HepG2 (cell line): ENCODE measurements around the gene INPP4B. TPM values are rescaled to one million over a fixed set of nuclear protein-coding genes. Genes with fewer than 3 reads are reported as not detected.

ENCODE experiments used
- ATAC-seq: fragments of 200-7000 bp; cut with Tn5 transposase; 3 replicates; pipeline ENCODE4 v1.9.1; 2020; ENCODE audit warnings: mild to moderate bottlenecking, moderate library complexity
- BruUV-seq: library from RNA; stranded (reverse); fragments of 400-500 nt; replicated peaks from 2 replicates; lab custom pipeline; 2021; lab: Mats Ljungman, UMichigan
- CTCF ChIA-PET: fragments of 300-600 bp; formaldehyde crosslinking; extraction: SDS; loops from one replicate; lab custom pipeline; 2021; ENCODE audit warnings: low total read pairs, inconsistent platforms, low intra/inter-chr PET ratio; lab: Yijun Ruan, JAX
- POLR2A ChIA-PET: fragments of 350-600 bp; sonication (Branson Sonifier 250); formaldehyde crosslinking; loops from one replicate; lab custom pipeline; 2020; ENCODE audit warnings: antibody characterized with exemption, inconsistent platforms; lab: Yijun Ruan, JAX
- DNase-seq: peaks from one replicate; pipeline ENCODE4 v3.0.0-alpha.2; 2015; ENCODE audit warnings: low spot score
- FAIRE-seq: peaks from 3 replicates; lab custom pipeline; 2011; peaks lifted over from hg19 to GRCh38; lab: Jason Lieb, UNC
- H2AFZ ChIP-seq: one replicate; pipeline ENCODE4 v1.6.1; 2011; ENCODE audit warnings: low read length, inconsistent platforms
- H3K27ac ChIP-seq: fragments of 300-600 bp; 3 replicates; pipeline ENCODE4 v1.8.0; 2011; ENCODE audit warnings: mixed run types, mild to moderate bottlenecking, mixed read lengths, low read length, inconsistent platforms; ENCODE audit not compliant: insufficient read depth; ENCODE audit errors: extremely low read length
- H3K27me3 ChIP-seq, 2 experiments: fragments of 200-600 bp in 1 of 2; 2 replicates in 1 of 2; 3 replicates in 1 of 2; pipeline versions ENCODE4 v1.6.0 to v1.8.0; 2011; ENCODE audit warnings: low read length in 2 of 2, mild to moderate bottlenecking in 2 of 2, moderate library complexity in 2 of 2, inconsistent platforms in 1 of 2; ENCODE audit not compliant: insufficient read depth in 2 of 2, control insufficient read depth in 1 of 2
- H3K36me3 ChIP-seq, 2 experiments: fragments of 200-600 bp in 1 of 2; replicated peaks in 1 of 2; 2 replicates in 1 of 2; 3 replicates in 1 of 2; pipeline versions ENCODE4 v1.5.1 to v1.8.0; 2011; ENCODE audit warnings: low read length in 2 of 2, inconsistent platforms in 1 of 2; ENCODE audit not compliant: insufficient read depth in 2 of 2, control insufficient read depth in 1 of 2
- H3K4me1 ChIP-seq: 2 replicates; pipeline ENCODE4 v1.5.1; 2012; ENCODE audit warnings: low read length, inconsistent platforms; ENCODE audit not compliant: insufficient read depth
- H3K4me2 ChIP-seq: 2 replicates; pipeline ENCODE4 v1.6.0; 2011; ENCODE audit warnings: low read depth, low read length, inconsistent platforms
- H3K4me3 ChIP-seq, 3 experiments: fragments of 200-600 bp in 1 of 3; sonication (generic), shearing (Covaris generic) in 1 of 3; replicated peaks in 1 of 3; 2 replicates each; pipeline ENCODE4 v1.5.1; 2011 to 2016; ENCODE audit warnings: low read length in 3 of 3, inconsistent platforms in 2 of 3, low read depth in 2 of 3, mild to moderate bottlenecking in 2 of 3, control low read depth in 1 of 3, mixed read lengths in 1 of 3; ENCODE audit not compliant: insufficient read depth in 1 of 3
- H3K79me2 ChIP-seq: one replicate; pipeline ENCODE4 v1.6.1; 2011; ENCODE audit warnings: low read length, inconsistent platforms; ENCODE audit not compliant: insufficient read depth
- H3K9ac ChIP-seq: 2 replicates; pipeline ENCODE4 v1.6.0; 2011; ENCODE audit warnings: mild to moderate bottlenecking, low read depth, low read length, inconsistent platforms; ENCODE audit not compliant: insufficient read depth
- H3K9me3 ChIP-seq: 2 replicates; pipeline ENCODE4 v1.5.1; 2012; ENCODE audit warnings: mild to moderate bottlenecking, low read length
- H4K20me1 ChIP-seq: 2 replicates; pipeline ENCODE4 v1.6.0; 2011; ENCODE audit warnings: inconsistent platforms, mild to moderate bottlenecking, low read length, moderate library complexity; ENCODE audit not compliant: insufficient read depth
- ATAD3A ChIP-seq: sonication (generic); formaldehyde crosslinking; IDR thresholded peaks from 2 replicates; pipeline ENCODE4 v1.4.0; 2020; ENCODE audit warnings: missing genetic modification reagents
- HDAC2 ChIP-seq: sonication (generic); formaldehyde crosslinking; IDR thresholded peaks from 2 replicates; pipeline ENCODE4 v1.4.0; 2020; ENCODE audit warnings: missing genetic modification reagents
- HOXA7 ChIP-seq: sonication (generic); formaldehyde crosslinking; IDR thresholded peaks from 2 replicates; pipeline ENCODE4 v1.8.1; 2022; ENCODE audit warnings: mild to moderate bottlenecking, missing genetic modification reagents, moderate library complexity
- MIER2 ChIP-seq: IDR thresholded peaks from 2 replicates; pipeline ENCODE4 v1.6.1; 2016; ENCODE audit warnings: missing biosample characterization, missing genetic modification reagents
- POGZ ChIP-seq: sonication (generic); formaldehyde crosslinking; IDR thresholded peaks from 2 replicates; pipeline ENCODE4 v1.4.0; 2020; ENCODE audit warnings: mild to moderate bottlenecking, missing genetic modification reagents
- RARG ChIP-seq: sonication (generic); formaldehyde crosslinking; IDR thresholded peaks from 2 replicates; pipeline ENCODE4 v1.4.0; 2020; ENCODE audit warnings: low read depth, mild to moderate bottlenecking, missing genetic modification reagents
- SOX5 ChIP-seq: IDR thresholded peaks from 2 replicates; pipeline ENCODE4 v1.6.1; 2016; ENCODE audit warnings: borderline replicate concordance
- TSC22D2 ChIP-seq: sonication (generic); formaldehyde crosslinking; IDR thresholded peaks from 2 replicates; pipeline ENCODE4 v1.5.1; 2020; ENCODE audit warnings: missing genetic modification reagents, mild to moderate bottlenecking, borderline replicate concordance
- USF2 ChIP-seq, 2 experiments: sonication (generic) in 1 of 2; formaldehyde crosslinking in 1 of 2; IDR thresholded peaks; 2 replicates each; pipeline versions ENCODE4 v1.5.1 to v1.6.1; 2011 to 2020; ENCODE audit warnings: borderline replicate concordance in 1 of 2, low read depth in 1 of 2, low read length in 1 of 2, mild to moderate bottlenecking in 1 of 2, missing genetic modification reagents in 1 of 2, moderate library complexity in 1 of 2
- ZEB1 ChIP-seq: IDR thresholded peaks from 2 replicates; pipeline ENCODE4 v1.6.1; 2012; ENCODE audit warnings: mild to moderate bottlenecking, low read depth, inconsistent platforms; ENCODE audit not compliant: insufficient replicate concordance
- ZNF274 ChIP-seq: sonication (generic); formaldehyde crosslinking; IDR thresholded peaks from 2 replicates; pipeline ENCODE4 v1.5.1; 2020; ENCODE audit warnings: mild to moderate bottlenecking, missing genetic modification reagents
- ZNF432 ChIP-seq: sonication (generic); formaldehyde crosslinking; IDR thresholded peaks from 2 replicates; pipeline ENCODE4 v1.5.0; 2020; ENCODE audit warnings: missing genetic modification reagents, mild to moderate bottlenecking, borderline replicate concordance
- ZNF670 ChIP-seq: sonication (generic); formaldehyde crosslinking; IDR thresholded peaks from 2 replicates; pipeline ENCODE4 v1.8.0; 2022; ENCODE audit warnings: mild to moderate bottlenecking, missing genetic modification reagents, borderline replicate concordance
- ZNF766 ChIP-seq: sonication (generic); formaldehyde crosslinking; IDR thresholded peaks from 2 replicates; pipeline ENCODE4 v1.5.0; 2020; ENCODE audit warnings: missing genetic modification reagents, borderline replicate concordance
- ZNF883 ChIP-seq: sonication (generic); formaldehyde crosslinking; IDR thresholded peaks from 2 replicates; pipeline ENCODE4 v1.5.1; 2020; ENCODE audit warnings: mild to moderate bottlenecking, missing genetic modification reagents; ENCODE audit errors: not compliant biosample characterization
- in situ Hi-C: cut with HindIII; loops from 2 replicates; pipeline ENCODE4 v1.10.0; 2017; ENCODE audit warnings: low pct_unique_long_range_greater_than_20kb; ENCODE audit not compliant: extremely low pct_ligation_motif_present
- intact Hi-C: fragments of 100-400 bp; cut with micrococcal nuclease; formaldehyde crosslinking; loops from one replicate; pipeline ENCODE4 v1.10.0; 2022; ENCODE audit not compliant: unreplicated experiment
- polyA plus RNA-seq, 8 experiments: library from polyadenylated mRNA; depleted of rRNA in 3 of 8; stranded (reverse) in 7 of 8; unstranded in 1 of 8; fragments of >200 nt; fragmentation: Illumina TruSeq in 4 of 8; extraction: Trizol in 4 of 8; gene quantifications; 2 replicates each; pipeline versions ENCODE4 v1.2.1 to v1.2.3, GENCODE V29; 2011 to 2016; ENCODE audit warnings: low read depth in 4 of 8, missing spikeins in 1 of 8, mixed read lengths in 1 of 8; ENCODE audit not compliant: insufficient read depth in 1 of 8
- total RNA-seq, 5 experiments: library from RNA; depleted of rRNA; stranded (reverse); fragments of >200 nt; fragmentation: Illumina TruSeq; extraction: Trizol; gene quantifications; 2 replicates each; pipeline ENCODE4 v1.2.3, GENCODE V29; 2016; ENCODE audit warnings: low read depth in 1 of 5
- TF ChIP-seq, protein P1 (sequence below): sonication (generic); formaldehyde crosslinking; IDR thresholded peaks from 2 replicates; pipeline ENCODE4 v1.8.0; 2022; ENCODE audit warnings: low read depth, missing genetic modification reagents
- TF ChIP-seq, protein P2 (sequence below): sonication (generic); formaldehyde crosslinking; IDR thresholded peaks from 2 replicates; pipeline ENCODE4 v1.5.1; 2020; ENCODE audit warnings: mild to moderate bottlenecking, missing genetic modification reagents, moderate library complexity
- TF ChIP-seq, protein P3 (sequence below): sonication (generic); formaldehyde crosslinking; IDR thresholded peaks from 2 replicates; pipeline ENCODE4 v1.8.0; 2022; ENCODE audit warnings: mild to moderate bottlenecking, missing genetic modification reagents, borderline replicate concordance

The INPP4B gene
- total and polyA plus RNA-seq, 2 of the 13 experiments (the other 11 are each of a cell fraction or from before 2014, with no cell fraction given), result not detected

DNA sequence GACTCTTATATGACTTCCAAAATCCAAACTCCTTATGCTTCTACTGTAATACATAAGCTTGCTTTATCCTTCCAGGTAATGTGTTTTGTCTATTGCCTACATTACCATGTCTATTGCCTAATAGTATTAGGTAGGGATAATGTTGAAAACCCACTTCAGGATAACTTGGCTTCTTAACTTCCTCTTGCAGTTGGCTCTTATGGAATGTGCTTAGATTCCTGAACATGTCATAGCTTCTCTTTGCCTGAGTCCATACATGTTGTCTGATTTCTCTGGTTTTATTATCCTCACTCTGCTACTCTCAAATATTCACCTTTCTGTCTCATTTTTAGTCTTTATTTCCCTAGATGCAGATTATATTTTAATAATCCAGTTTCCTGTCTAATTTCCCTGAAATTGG lies 609.8 kb downstream of the INPP4B start:
- ATAC-seq (no peak), DNase-seq (no peak), FAIRE-seq (no peak)
- Histone ChIP-seq H3K9me3 (no peaks in the 10 kb centered on the region), H3K4me2 (no peak overlapping the region), H4K20me1 (no peaks in the 10 kb centered on the region), H2AFZ (no peak overlapping the region), H3K79me2 (no peaks in the 10 kb centered on the region), H3K9ac (no peak overlapping the region), H3K27me3 (no peaks in the 10 kb centered on the region), H3K27ac (no peak overlapping the region), H3K36me3 (no peaks in the 10 kb centered on the region), H3K4me1 (no peaks in the 10 kb centered on the region), H3K4me3 (no peak overlapping the region)
- no TSS peak for BruUV-seq
- ChIA-PET CTCF (no interaction called here), POLR2A (no interaction called here)
- in situ Hi-C loops (no loop called here), intact Hi-C loops (no loop called here)
- TF ChIP-seq ZNF766 (CRISPR knock-in tag), result no peak
- TF ChIP-seq, protein P1, sequence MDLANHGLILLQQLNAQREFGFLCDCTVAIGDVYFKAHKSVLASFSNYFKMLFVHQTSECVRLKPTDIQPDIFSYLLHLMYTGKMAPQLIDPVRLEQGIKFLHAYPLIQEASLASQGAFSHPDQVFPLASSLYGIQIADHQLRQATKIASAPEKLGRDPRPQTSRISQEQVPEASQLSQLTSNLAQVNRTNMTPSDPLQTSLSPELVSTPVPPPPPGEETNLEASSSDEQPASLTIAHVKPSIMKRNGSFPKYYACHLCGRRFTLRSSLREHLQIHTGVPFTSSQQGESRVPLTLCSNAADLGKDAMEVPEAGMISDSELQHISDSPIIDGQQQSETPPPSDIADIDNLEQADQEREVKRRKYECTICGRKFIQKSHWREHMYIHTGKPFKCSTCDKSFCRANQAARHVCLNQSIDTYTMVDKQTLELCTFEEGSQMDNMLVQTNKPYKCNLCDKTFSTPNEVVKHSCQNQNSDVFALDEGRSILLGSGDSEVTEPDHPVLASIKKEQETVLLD (CRISPR knock-in tag), result no peak
- no peak for TF ChIP-seq ATAD3A (CRISPR knock-in tag)
- TF ChIP-seq POGZ (CRISPR knock-in tag), result no peak
- TF ChIP-seq USF2 (IDR thresholded peaks at IDR 0.05; ENCODE audit: low read depth, low read length), result no peak
- TF ChIP-seq USF2 (CRISPR knock-in tag; IDR thresholded peaks at IDR 0.05; ENCODE audit: borderline replicate concordance), result no peak
- no peak for TF ChIP-seq ZNF432 (CRISPR knock-in tag)
- TF ChIP-seq, protein P2, sequence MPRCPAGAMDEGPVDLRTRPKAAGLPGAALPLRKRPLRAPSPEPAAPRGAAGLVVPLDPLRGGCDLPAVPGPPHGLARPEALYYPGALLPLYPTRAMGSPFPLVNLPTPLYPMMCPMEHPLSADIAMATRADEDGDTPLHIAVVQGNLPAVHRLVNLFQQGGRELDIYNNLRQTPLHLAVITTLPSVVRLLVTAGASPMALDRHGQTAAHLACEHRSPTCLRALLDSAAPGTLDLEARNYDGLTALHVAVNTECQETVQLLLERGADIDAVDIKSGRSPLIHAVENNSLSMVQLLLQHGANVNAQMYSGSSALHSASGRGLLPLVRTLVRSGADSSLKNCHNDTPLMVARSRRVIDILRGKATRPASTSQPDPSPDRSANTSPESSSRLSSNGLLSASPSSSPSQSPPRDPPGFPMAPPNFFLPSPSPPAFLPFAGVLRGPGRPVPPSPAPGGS (CRISPR knock-in tag), result no peak
- TF ChIP-seq HOXA7 (CRISPR knock-in tag), result no peak
- no peak for TF ChIP-seq HDAC2 (CRISPR knock-in tag)
- TF ChIP-seq, protein P3, sequence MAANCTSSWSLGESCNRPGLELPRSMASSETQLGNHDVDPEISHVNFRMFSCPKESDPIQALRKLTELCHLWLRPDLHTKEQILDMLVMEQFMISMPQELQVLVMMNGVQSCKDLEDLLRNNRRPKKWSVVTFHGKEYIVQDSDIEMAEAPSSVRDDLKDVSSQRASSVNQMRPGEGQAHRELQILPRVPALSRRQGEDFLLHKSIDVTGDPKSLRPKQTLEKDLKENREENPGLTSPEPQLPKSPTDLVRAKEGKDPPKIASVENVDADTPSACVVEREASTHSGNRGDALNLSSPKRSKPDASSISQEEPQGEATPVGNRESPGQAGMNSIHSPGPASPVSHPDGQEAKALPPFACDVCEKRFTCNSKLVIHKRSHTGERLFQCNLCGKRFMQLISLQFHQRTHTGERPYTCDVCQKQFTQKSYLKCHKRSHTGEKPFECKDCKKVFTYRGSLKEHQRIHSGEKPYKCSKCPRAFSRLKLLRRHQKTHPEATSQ (CRISPR knock-in tag), result no peak
- no peak for TF ChIP-seq MIER2 (CRISPR knock-in tag)
- TF ChIP-seq SOX5 (CRISPR knock-in tag), result no peak
- TF ChIP-seq ZNF274 (CRISPR knock-in tag), result no peak
- no peak for TF ChIP-seq ZNF670
- no peak for TF ChIP-seq RARG (CRISPR knock-in tag)
- TF ChIP-seq TSC22D2 (CRISPR knock-in tag), result no peak
- no peak for TF ChIP-seq ZEB1
- TF ChIP-seq ZNF883, result no peak
